GM20000 (cell line): Measurements from ENCODE around the gene CADM4.
"Not testable (repeated sequence)": the region's sequence is repeated elsewhere in the genome, so short reads cannot be mapped to it uniquely, and the experiment has no call there.

ENCODE experiments used
- DNase-seq: peaks from one replicate; pipeline ENCODE4 v3.0.0; 2012; ENCODE audit warnings: low spot score
- TF ChIP-seq, protein P1 (sequence below): IDR thresholded peaks from 2 replicates; pipeline ENCODE4 v1.5.1; 2012; ENCODE audit warnings: mild to moderate bottlenecking, control low read depth; ENCODE audit errors: extremely low read depth, missing control alignments

The CADM4 gene, protein sequence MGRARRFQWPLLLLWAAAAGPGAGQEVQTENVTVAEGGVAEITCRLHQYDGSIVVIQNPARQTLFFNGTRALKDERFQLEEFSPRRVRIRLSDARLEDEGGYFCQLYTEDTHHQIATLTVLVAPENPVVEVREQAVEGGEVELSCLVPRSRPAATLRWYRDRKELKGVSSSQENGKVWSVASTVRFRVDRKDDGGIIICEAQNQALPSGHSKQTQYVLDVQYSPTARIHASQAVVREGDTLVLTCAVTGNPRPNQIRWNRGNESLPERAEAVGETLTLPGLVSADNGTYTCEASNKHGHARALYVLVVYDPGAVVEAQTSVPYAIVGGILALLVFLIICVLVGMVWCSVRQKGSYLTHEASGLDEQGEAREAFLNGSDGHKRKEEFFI

DNA sequence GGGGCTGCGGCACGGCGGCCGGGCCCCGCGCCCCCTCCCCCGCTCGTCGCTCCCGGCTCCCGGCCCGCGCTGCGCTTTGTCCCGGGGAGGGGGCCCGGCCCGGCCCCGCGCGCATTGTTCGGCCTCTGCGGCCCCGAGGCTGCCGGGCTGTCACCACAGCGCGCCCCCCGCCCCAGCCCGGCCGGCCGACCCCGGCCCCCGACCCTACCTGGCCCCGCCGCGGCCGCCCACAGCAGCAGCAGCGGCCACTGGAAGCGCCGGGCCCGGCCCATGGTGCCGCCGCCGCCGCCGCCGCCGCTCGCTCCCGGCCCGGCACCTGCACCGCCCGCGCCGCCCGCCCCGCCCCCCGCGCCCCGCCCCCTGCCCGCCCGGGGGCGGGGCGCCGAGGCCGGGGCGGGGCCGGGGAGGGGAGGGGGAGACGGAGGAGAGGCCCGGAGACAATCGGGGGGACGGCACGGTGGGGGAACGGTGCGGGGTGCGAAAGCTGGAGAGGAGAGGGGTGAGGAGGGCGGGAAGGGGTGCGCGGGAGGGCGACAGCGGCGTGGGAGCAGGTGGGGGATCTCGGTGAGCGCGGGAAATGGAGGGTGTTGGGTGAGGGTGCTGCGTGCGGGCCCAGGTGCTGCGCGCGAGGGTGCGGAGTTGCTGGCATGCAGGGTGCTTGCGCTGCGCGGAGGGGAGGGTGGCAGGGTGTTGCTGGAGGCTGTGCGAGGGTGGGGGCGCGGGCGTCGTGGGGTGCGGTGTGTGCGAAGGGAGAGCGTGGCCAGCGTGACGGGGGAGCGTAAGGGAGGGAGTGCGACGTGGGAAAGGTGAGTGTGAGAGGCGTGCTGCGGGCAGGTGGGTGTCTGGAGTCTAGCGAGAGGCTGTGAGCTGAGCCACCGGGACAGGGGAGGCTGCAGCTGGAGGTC, at the start of gene CADM4:
Gene CADM4 (minus strand): TSS at position 332 of the 905 bp plus-strand sequence. CDS start 60 bp downstream, at position 272.
- TF ChIP-seq, protein P1, sequence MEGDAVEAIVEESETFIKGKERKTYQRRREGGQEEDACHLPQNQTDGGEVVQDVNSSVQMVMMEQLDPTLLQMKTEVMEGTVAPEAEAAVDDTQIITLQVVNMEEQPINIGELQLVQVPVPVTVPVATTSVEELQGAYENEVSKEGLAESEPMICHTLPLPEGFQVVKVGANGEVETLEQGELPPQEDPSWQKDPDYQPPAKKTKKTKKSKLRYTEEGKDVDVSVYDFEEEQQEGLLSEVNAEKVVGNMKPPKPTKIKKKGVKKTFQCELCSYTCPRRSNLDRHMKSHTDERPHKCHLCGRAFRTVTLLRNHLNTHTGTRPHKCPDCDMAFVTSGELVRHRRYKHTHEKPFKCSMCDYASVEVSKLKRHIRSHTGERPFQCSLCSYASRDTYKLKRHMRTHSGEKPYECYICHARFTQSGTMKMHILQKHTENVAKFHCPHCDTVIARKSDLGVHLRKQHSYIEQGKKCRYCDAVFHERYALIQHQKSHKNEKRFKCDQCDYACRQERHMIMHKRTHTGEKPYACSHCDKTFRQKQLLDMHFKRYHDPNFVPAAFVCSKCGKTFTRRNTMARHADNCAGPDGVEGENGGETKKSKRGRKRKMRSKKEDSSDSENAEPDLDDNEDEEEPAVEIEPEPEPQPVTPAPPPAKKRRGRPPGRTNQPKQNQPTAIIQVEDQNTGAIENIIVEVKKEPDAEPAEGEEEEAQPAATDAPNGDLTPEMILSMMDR = no peak
- peak; percentile 88 for DNase-seq

DNA sequence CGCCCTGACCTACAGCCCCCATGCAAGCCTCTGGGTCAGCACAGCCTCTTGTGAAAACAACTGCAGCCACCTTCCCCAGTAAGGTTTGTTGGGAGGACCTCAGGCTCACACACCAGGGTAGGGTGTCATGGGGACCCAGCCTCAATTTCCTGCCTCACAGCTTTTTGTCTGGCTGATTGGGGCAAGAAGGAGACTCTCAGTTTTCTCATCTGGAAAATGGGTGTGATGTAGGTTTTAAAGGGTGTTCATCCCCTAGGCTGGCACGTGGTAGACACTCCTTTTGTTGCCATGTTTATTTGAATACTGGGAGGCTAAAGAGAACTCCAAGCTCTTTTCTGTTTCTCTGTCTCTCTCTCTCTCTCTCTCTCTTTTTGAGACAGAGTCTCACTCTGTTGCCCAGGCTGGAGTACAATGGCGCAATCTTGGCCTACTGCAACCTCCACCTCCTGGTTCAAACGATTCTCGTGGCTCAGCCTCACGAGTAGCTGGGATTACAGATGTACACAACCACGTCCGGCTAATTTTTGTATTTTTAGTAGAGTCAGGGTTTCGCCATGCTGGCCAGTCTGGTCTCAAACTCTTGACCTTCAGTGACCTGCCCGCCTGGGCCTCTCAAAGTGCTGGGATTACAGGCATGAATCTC, 48.5 kb upstream of the CADM4 start:
- TF ChIP-seq, protein P1 = no peak

DNA sequence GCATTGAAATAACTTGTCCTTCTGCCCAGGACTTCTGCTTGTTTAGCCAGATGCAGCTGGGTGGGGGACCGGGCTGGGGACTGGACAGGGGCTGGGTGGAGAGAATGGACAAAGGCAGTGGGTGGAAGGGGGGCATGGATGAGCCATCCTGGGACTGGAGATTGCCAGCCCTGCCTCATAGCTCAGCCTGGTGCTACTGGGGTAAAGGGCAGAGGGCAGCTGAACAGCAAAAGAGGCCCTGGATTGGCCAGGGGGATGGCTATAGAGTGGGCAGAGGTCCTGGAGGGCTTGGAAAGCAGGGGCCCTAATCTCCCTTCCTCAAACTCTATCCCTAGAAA, 48.0 kb upstream of the CADM4 start:
- DNase-seq = no peak
- TF ChIP-seq, protein P1 = no peak

More for the DNA sequence above, 48.5 kb upstream of the CADM4 start:
- no peak for DNase-seq

DNA sequence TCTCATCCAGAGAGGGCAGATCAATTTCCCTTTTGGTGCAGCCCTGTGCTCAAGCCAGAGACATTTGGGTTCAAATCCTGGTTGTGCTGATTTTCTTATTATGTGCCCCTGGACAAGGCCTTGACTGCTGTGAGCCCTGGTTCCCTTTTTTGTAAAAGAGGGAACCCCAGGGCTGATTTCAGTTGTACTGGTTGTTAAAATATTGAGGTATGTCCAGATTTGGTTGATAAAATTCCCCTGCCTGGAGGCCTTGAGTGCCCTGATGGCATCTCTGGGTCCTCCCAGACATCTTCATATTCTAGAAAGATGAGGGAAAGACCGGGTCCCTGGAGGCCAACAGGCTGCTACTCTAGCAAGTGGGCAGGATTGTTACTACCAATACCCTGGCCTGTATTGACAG, 44.7 kb upstream of the CADM4 start:
- no peak for DNase-seq
- TF ChIP-seq, protein P1 = no peak

DNA sequence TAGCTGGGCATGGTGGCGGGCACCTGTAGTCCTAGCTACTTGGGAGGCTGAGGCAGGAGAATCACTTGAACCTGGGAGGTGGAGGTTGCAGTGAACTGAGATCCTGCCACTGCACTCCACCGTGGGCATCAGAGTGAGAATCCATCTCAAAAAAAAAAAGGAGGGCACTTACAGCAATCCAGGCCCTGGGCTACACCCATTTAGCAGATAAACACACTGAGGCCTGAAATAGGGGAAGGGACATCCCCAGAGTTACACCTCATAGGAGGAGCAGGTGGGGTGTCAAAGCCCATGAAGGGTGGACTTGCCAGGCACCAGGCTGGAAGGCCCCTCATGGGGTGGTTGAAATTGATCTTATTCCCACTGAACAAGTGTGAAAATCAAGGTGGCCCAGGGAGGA, 44.3 kb upstream of the CADM4 start:
- TF ChIP-seq, protein P1 = no peak
- no peak for DNase-seq

DNA sequence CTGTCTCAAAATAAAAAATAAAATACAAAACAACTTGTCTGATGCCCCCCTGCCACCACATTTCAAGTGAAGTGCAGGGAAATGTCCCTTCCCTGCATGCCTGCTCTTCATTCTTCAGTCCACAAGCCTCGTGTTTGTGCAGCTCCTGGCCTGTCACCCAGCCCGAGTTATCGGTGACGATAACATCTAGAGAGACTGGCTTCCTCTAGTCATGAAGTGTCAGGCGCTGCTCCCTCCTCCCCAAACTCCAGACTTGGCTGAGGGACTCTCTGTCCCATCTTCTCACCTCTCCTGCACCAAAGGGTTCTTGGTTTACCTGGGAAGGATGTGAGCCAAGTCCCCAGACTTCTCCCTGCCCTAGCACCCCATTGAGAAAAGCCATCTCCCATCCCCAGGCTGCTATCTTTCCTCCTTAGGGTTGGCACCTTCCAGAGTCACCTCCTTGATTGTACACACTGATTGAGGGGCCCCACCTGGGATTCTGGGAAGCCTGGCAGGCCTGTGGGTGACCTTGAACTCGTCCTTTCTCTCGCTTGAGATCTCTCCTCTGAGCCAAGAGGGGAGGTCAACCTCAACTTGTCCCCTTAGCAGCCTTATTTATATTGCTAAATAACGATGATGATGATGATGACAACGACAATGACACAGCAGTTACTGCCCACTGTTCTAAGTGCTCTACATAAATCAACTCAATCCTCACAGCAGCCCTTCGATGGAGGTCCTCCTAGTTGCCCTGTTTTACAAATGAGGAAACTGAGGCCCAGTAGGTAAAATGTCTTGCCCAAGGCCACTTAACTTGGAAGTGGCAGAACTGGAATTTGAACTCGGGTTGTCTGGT, 43.4 kb upstream of the CADM4 start:
- DNase-seq = no peak
- TF ChIP-seq, protein P1 = no peak

DNA sequence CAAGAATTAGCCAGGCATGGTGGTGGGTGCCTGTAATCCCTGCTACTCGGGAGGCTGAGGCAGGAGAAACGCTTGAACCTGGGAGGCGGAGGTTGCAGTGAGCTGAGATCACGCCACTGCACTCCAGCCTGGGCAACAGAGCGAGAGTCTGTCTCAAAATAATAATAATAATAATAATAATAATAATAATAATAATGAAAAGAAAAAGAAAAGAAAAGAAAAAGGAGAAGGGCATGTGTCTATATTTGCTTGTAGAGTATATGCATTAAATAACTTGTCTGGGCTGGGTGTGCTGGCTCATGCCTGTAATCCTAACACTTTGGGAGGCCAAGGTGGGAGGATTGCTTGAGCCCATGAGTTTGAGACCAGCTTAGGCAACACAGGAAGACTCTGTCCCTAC, 42.6 kb upstream of the CADM4 start:
- not testable (repeated sequence) for DNase-seq
